NCI-H146 treated with DMSO at 0.1 percent for 48 hours (cell line): Measurements from ENCODE around the gene SEMA4D.
"Not testable (repeated sequence)": the region's sequence is repeated elsewhere in the genome, so short reads cannot be mapped to it uniquely, and the experiment has no call there.

Experiments used
- DNase-seq: peaks from one replicate; lab custom pipeline; 2025; ENCODE audit not compliant: unreplicated experiment; lab: John Stamatoyannopoulos, UW

The SEMA4D gene

DNA sequence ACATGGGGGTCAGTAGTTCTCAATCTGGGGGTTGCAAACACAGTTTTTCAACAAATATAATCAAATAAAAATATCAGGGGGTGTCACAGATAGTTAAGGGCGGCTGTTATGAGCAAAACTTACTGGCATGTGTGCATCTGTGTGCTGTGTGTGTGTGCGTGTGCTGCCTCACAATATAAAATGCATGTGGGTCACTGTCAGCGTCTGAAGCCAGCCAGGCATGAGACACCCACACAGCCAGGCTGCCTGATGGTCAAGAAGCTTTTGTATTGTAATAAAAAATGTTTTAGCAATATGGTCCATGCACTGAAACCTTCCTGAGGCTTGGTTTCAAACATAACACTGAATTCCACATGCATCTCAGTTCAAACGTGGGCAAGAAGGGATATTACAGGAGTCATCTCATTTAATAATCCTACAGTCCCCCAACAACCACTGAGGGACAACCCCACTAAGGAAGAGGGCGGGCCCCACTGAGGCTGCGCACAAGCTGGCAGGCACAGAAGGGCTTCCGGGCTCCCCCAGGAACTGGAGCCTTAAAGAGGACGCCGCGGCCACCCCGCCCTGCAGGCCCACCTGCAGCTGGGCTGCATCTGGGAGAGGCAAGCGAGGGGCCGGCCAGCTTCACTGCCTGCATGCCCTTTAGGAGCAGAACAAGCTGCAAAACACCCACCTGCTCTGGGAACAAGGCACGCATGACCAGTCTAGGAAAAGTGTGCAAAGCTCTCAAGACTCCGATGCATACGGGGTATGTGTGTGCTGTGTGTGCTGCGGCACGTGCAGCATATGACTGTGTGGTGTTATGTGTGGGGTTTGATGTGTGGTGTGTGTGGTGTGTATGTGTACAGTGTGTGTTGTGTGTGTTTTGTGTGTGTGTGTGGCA, 14.1 kb downstream of the SEMA4D start:
- no peak for DNase-seq

DNA sequence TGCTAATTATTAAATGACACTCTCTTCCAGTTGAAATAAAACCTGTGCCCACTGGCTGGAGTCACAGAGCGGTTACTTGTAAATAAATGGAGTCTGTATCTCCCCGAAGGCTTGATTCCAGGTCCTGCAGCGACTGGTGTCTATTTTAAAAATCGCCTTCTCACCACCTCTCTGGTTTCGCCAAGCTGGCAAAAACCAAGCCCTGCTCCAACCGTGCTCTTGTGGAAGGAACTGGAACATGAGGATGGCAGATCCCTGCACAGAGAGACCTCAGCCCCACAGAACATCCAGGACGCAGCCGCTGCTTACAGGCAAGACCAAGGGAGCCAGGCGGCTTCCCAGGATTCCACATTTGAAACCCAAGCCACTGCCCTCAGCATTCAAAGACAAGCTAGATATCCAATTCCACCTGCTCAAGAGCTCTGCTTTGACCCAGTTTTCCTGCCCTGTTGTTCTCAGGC, 15.0 kb downstream of the SEMA4D start:
- no peak for DNase-seq

DNA sequence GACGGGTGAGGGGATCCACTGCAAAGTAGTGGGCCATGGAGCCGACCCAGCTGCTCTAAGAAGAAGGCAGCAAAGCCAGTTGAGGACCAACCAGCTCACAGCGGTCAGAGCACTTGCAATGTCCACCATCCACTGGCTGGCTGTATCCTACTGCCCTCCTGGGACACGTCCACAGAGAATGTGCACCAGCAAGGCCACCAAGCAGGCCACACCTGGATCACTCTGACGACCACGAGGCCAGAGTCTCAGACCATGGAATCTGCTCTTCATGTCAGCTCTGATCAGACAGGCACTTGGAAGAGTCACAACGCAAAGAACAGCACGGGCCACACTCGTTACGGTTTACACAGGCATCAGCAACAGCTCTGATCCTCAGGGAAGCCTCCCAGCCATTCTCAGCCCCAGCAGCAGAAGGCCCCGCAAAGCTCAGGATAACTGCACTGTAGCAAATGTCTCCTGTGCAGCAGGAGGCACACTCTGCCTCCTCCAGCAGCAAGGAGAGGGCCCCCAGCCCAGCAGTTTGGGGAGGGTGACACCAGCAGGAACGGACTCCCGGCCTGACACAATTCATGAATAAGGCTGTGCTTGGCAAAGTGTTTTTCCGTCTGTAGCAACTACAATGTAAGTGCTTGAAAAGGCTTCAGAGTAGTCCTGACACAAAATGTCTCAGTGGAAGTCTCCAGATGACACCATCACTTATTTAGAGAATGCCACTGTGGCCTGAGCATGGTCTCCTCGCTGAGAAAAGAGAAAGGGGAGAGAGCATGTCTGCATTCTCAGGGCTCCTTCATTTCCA, 15.7 kb downstream of the SEMA4D start:
- DNase-seq: no peak

DNA sequence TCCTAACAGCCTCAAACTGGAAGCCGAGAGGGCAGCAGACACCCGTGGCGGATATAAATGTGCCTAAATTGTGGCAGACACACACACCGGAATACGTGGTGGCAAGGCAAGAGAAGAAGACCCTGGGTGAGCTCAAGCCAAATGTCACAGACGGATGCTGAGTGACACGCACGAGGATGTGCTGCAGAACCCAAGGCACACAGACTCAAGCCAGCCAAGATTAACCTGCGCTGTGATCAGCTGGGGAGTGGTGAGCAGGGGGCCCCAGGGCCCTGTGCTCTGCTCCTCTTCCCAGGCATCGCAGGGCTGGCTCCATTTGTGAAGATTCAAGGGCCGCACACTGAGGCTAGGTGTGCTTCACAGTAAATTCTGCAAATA, 16.4 kb downstream of the SEMA4D start:
- DNase-seq: no peak

DNA sequence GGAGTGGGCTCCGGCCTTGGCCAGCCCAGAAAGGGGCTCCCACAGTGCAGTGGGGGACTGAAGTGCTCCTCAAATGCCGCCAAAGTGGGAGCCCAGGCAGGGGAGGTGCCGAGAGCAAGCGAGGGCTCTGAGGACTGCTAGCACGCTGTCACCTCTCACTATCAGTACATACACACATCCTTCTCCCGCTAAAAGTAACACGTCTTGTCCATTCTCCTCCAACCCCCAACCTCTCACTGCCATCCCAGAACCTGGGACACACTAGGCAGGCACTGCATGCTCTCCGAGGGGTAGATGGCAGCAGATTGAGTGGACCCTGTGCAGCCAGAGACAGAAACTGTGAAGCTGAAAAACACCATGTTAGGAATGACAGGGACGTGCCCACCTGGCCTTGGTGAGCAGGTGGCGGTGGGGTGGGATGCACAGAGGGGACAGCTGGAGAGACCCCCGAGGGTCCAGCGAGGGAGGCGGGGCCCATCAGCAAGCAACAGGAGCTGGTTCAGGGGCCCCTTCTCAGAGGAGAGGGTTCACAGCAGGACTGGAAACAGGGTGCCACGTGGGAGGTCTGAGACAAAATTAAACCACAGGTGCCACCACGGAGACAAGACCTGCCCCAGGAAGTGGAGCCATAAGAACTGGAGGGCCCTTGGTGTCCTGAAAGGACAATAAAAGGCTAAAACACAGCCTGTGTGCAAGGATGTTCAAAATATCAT, 16.9 kb downstream of the SEMA4D start:
- DNase-seq: no peak

DNA sequence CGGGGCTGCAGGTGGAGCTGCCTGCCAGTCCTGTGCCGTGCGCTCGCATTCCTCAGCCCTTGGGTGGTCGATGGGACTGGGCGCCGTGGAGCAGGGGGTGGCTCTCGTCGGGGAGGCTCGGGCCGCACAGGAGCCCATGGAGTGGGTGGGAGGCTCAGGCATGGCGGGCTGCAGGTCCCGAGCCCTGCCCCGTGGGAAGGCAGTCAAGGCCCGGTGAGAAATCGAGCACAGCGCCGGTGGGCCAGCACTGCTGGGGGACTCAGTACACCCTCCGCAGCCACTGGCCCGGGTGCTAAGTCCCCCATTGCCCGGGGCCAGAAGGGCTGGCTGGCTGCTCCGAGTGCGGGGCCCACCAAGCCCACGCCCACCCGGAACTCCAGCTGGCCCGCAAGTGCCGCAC, 17.5 kb downstream of the SEMA4D start:
- DNase-seq: not testable (repeated sequence)

DNA sequence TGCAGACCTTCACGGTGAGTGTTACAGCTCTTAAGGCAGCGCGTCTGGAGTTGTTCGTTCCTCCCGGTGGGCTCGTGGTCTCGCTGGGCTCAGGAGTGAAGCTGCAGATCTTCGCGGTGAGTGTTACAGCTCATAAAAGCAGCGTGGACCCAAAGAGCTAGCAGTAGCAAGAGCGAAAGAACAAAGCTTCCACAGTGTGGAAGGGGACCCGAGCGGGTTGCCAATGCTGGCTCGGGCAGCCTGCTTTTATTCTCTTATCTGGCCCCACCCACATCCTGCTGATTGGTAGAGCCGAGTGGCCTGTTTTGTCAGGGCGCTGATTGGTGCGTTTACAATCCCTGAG, 18.3 kb downstream of the SEMA4D start:
- DNase-seq: not testable (repeated sequence)

DNA sequence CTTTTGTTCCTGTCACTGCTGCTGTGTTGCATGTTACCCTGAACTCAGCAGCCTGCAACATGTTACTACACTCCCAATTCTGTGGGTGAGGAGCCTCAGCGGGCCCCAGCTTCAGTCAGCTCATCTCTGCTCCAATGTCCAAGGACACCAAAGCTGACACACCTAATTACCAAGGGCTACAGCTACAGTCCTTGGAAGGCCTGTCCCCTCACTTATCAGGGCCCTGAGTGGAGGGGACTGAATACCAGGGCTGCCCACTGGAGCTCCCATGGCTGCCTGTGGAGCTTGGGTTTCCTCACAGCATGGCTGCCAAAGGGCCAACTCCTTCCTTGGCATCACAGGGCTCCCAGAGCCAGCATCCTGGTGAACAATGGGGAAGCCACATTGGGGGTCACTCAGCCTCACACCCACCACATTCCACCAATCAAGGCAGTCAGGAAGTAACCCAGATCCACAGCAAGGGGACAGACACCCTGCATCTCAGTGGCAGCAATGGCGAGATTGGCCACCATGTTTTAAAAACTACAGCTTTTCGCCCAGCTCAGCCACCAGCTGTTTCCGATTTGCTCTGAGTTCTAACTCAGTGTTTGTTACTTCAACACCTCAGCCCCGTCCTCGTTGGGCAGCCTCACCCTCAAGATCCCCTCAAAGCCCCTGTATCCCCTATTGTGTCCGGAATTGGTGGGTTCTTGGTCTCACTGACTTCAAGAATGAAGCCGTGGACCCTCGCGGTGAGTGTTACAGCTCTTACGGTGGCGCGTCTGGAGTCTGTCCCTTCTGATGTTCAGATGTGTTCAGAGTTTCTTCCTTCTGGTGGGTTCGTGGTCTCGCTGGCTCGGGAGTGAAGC, 18.9 kb downstream of the SEMA4D start:
- DNase-seq: no peak

DNA sequence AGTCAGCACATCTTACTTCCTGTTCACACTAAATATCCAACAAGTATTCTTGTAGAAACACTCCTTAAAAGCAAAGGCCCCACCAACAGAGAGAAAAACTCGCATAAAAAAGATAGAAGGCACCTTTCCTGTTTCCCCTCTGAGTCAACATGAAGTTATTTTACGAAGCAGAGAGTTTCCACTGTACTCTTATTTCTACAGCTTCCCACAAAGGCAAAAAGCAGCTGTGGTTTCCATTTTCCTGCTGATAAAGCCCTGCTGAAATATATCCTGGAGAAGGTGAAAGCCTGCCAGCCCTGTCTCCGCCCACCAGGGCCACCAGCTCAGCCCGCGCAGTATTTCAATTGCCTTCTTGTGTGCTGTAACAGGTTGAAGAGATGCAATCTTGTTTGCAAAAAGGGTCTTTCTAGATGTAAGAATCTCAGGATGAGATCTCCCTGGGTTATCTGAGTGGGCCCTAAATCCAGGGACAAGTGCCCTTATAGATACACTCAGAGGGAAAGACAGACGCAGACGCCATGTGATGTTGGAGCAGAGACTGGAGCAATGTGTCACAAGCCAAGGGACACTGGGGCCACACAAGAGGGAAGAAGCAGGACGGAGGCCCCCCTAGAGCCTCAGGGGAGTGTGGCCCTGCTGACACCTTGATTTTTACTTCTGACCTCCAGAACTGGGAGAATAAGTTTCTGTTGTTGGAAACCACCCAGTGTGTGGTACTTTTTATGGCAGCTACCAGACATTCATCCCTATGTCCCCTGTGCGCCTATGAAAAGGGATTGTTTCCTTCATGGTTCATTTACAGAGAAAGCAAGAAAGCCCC, 19.9 kb downstream of the SEMA4D start:
- DNase-seq: no peak

DNA sequence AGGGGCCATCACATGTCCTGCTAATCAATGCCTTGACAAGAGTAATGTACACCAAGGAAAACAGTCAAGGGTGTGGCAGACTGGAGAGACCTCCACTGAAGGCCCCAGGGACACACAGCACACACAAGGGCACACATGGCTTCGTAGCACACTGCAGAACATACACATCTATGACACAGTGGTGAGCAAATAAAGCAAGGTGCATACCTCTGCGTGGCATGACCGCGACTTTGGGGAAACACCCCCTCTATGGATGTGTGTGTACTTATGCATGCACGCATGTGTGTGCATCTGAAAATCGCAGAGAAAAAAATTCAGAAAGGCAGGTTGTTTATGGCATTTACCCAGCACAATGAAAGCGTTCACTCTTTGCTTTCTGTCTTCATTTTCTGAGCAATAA, 20.5 kb downstream of the SEMA4D start:
- DNase-seq: no peak

DNA sequence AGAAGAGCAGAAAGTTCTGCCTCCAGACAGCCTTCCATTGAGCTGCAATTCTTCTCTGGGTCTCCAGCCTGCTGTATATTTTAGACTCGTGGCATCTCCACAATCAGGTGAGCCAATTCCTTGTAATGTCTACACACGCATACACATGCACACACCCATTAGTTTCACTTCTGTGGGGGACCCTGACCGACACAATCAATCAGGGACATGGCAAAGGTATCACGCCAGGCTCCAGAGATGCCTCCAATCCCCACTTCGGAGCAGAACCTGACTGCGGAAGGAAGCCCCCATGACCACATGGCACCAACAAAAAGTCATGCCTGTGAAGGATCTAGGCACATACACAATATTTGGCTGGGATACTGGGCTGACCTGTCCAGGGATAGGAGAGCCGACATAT, 21.4 kb downstream of the SEMA4D start:
- DNase-seq: no peak

DNA sequence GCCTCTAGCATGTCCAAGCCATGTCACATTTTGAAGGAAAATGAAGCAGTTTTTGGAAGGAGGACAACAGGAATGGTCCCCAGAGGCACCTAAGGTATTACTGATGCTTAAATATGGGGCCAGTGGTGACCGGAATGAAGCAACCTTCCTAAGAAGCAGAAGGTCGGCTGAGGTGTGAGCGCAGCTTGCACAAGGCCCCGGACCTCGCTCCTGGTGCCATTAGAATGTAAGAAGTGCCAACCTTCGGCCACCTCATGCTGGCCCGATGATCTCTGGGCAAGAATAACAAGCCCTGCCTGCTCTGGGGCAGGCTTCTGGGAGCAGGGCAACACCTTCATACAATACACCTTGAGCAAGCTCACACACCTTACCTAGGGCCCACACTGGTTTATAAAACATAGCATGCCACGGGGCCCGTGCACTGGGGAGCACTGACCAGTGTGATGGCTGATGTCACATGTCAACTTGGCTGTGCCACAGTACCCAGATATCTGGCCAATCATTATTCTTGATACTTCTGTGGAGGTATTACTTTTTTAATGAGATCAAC, 21.9 kb downstream of the SEMA4D start:
- no peak for DNase-seq

DNA sequence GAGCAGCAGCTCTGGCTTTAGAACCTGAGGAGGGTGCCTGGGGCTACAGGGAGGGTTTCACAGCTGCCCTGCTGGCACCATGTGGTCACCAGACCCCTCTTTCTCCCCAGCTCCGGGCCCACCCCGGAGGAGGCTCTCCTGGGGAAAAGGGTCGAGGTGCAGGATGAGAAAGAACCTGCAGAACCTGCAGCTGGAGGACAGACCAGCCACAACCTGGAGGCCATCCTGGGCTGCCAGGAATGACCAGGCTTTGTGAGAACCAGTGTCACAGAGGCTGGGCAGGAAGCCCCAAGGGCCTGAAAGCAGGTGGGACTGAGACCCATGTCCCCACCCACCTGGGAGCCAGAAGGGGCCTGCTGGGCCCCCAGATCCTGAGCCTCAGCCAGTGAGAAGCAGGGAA, 23.0 kb downstream of the SEMA4D start:
- no peak for DNase-seq

DNA sequence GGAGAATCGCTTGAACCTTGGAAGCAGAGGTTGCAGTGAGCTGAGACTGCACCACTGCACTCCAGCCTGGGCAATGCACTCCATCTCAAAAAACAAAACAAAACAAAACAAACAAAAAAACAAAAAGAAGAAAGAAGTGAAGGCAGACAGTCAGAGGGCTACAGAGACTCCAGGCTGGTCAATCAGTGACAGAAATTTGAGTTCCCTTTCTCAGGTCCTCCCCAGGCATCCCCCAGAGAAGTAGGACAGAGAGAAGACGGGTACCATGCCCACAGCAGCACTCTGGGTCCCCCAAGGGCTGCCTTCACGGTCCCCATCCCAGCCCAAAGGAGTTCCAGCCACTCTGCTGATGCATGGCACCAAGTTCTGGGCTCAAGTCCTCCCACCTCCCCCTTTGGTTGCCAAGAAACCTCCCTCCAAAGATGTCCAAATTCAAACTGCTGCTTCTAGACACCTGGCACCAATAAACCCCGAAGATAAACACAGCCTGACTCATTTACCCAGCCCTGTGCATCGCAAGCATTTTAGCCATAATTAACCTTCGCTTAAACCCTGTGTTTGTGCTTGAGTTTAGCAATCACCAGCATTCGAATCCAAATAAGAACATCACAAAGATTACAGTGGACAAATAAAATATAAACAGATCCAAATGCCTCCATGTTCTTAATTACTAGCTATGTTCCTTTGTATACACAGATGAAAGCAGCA, 24.0 kb downstream of the SEMA4D start:
- peak; percentile 39 for DNase-seq

DNA sequence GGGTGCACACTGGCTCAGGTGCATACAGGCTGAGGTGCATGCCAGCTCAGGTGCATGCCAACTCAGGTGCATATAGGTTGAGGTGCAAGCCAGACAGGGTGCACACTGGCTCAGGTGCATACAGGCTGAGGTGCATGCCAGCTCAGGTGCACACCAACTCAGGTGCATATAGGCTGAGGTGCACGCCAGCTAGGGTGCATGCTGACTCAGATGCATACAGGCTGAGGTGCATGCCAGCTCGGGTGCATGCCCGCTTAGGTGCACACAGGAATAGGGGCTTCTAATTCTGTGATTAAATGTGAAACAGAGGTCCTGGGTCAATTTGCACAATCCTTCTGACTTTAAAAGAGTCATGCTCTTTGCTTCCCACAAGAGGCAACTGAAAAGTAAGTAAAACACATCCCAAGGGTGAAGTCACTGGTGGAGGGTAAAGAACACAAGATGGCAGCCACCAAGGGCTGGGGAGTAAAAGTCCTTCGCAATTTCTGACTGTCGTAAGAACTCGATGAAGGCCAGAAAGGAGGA, 26.1 kb downstream of the SEMA4D start:
- DNase-seq: not testable (repeated sequence)

DNA sequence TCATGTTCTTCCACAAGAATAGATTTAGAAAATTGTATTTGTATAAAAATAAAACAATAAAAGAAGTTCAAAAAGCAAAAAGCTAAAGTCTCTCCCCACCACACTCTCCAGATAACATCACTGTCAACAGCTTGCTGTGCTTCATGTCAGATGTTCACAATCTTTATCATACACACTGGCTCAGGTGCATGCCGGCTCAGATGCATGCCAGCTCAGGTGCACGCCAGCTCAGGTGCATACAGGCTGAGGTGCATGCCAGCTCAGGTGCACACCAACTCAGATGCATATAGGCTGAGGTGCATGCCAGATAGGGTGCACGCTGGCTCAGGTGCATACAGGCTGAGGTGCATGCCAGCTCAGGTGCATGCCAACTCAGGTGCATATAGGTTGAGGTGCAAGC, 26.5 kb downstream of the SEMA4D start:
- no peak for DNase-seq

DNA sequence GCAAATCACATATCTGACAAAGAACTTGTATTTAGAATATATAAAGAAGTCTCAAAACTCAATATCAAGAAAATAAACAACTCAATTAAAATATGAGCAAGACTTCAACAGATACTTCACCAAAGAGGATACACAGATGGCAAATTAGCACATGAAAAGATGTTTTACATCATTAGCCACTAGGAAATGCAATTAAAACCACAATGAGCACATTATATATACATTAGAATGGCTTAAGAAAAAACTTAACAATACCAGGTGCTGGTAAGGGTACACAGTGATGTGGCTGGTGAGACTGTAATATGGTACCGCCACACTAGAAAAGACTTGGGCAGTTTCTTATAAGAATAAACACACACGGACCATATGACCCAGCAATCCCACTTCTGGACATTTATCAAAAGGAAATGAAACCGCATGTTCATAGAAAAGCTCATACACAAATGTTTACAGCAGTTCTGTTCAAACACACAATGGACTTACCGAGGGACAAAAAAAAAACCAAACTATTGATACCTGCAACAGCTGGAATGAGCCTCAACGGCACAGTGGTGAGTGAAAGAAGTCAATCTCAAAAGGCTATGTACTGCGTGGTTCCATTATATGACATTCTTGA, 27.6 kb downstream of the SEMA4D start:
- no peak for DNase-seq

DNA sequence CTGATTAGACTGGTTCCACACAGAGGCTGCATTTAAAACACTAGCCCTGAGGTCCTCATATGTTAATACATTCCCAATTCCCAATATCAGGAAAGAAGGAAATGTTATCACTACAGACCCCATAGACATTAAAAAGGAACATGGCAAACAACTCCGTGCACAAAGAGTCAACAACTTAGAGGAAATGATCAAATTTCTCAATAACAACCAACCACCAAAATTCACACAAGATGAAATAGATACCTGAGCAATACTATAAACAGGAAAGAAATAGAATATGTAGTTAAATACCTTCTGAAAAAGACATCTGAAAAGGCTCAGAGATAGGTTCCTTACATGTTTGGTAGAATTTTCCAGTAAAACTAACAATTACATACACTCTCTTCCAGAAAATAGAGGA, 28.9 kb downstream of the SEMA4D start:
- no peak for DNase-seq
